ENCODE measurements around the gene ATP13A3. TPM values are rescaled to one million over a fixed set of nuclear protein-coding genes. Genes with fewer than 3 reads are reported as not detected.

Gene ATP13A3
- total RNA-seq, 1 donor from 2014 or later = 79.2 TPM

DNA sequence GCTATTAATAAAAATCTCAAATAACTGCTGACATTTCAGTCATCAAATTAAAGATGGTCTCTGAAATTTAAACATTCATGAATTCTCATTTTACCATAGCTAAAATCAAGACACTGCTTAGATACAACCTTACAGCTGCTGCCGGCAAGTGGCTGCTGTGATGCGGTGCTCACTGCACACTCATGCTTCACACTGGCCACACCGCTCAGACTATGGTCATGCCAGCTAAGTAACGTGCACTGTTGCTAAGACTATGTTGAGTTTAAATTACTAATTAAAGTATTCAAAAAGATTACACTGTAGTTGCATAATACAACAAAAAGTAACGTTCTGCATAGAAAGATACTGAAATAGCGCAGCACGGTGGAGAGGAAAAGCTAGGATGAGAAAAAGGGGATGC lies 12.1 kb downstream of the ATP13A3 start:
- no peaks in the 10 kb centered on the region for H3K9me3 ChIP-seq (ENCODE audit: insufficient read depth, low read depth, low read length)
- DNase-seq (ENCODE audit: low read depth) (no peak), FAIRE-seq (no peak)
- peaks cover 100% of the 10 kb centered on the region for H3K79me2 ChIP-seq (ENCODE audit: insufficient read depth, low read length)
- no peaks in the 10 kb centered on the region for H3K27me3 Mint-ChIP-seq (ENCODE audit: low read depth, unreplicated experiment)
- H3K27ac Mint-ChIP-seq (ENCODE audit: unreplicated experiment) = no peak overlapping the region
- H3K4me1 Mint-ChIP-seq (ENCODE audit: low read depth, unreplicated experiment) = peaks cover 14% of the 10 kb centered on the region
- H3K27me3 ChIP-seq (ENCODE audit: insufficient read depth, low read length) = no peaks in the 10 kb centered on the region
- no peak overlapping the region for H2AFZ ChIP-seq (ENCODE audit: low read depth, low read length)
- H4K20me1 ChIP-seq (ENCODE audit: insufficient read depth, low read length) = peaks cover 79% of the 10 kb centered on the region
- H3K36me3 ChIP-seq (ENCODE audit: insufficient read depth, low read length) = peaks cover 3% of the 10 kb centered on the region
- H3K4me3 Mint-ChIP-seq (ENCODE audit: unreplicated experiment) = no peak overlapping the region
- TF ChIP-seq CTCF (IDR thresholded peaks at IDR 0.05; ENCODE audit: insufficient read depth, low read depth, low read length) (no peak), EZH2 (IDR thresholded peaks at IDR 0.05; ENCODE audit: insufficient read depth, low read length) (no peak)
- peaks cover 20% of the 10 kb centered on the region for H3K4me1 ChIP-seq (ENCODE audit: insufficient read depth, low read length)
- H3K4me3 ChIP-seq (ENCODE audit: insufficient read depth, low read depth, low read length) = no peak overlapping the region
- no peaks in the 10 kb centered on the region for H3K36me3 Mint-ChIP-seq (ENCODE audit: low read depth, unreplicated experiment)
- no peak overlapping the region for H3K27ac ChIP-seq (ENCODE audit: low read depth, low read length)
- peak overlapping the region; percentile 38 for H3K4me2 ChIP-seq (ENCODE audit: low read length)
- peak overlapping the region; percentile 7 for H3K9ac ChIP-seq (ENCODE audit: low read length)
- no peaks in the 10 kb centered on the region for H3K9me3 Mint-ChIP-seq (ENCODE audit: unreplicated experiment)

DNA sequence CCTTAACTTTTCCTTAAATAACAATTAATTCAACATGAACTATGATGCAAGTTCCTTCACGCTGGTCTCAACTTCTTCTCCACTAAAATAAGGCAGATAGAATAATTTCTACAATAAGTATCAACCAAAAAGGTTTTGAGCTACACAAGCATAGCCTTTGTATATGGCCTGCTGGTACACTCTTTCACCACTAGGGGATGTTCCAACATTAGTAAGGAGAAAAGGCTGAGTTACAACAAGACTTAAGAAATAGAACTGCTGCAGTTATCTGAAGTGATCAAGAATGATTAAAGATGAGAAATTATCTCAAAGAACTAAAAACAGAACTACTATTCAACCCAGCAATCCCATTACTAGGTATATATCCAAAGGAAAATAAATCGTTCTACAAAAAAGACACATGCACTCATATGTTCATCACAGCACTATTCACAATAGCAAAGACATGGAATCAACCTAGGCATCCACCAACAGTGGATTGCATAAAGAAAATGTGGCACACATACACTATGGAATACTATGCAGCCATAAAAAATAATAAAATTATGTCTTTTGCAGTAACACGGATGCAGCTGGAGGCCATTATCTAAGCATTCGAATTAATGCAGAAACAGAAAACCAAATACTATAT lies 14.4 kb downstream of the ATP13A3 start:
- FAIRE-seq = peak; percentile 59
- H3K9me3 Mint-ChIP-seq (ENCODE audit: unreplicated experiment) = no peaks in the 10 kb centered on the region
- H3K4me1 Mint-ChIP-seq (ENCODE audit: low read depth, unreplicated experiment) = peaks cover 14% of the 10 kb centered on the region
- H3K4me3 Mint-ChIP-seq (ENCODE audit: unreplicated experiment) = no peak overlapping the region
- H3K9me3 ChIP-seq (ENCODE audit: insufficient read depth, low read depth, low read length) = no peaks in the 10 kb centered on the region
- H3K27ac Mint-ChIP-seq (ENCODE audit: unreplicated experiment) = no peak overlapping the region
- H3K4me2 ChIP-seq (ENCODE audit: low read length) = no peak overlapping the region
- H4K20me1 ChIP-seq (ENCODE audit: insufficient read depth, low read length) = peaks cover 72% of the 10 kb centered on the region
- no peak overlapping the region for H3K27ac ChIP-seq (ENCODE audit: low read depth, low read length)
- TF ChIP-seq EZH2 (IDR thresholded peaks at IDR 0.05; ENCODE audit: insufficient read depth, low read length) = no peak
- TF ChIP-seq CTCF (IDR thresholded peaks at IDR 0.05; ENCODE audit: insufficient read depth, low read depth, low read length) = peak; percentile 99
- peak; percentile 61 for DNase-seq (ENCODE audit: low read depth)
- H3K79me2 ChIP-seq (ENCODE audit: insufficient read depth, low read length) = peaks cover 100% of the 10 kb centered on the region
- H3K36me3 ChIP-seq (ENCODE audit: insufficient read depth, low read length) = no peaks in the 10 kb centered on the region
- H3K9ac ChIP-seq (ENCODE audit: low read length) = no peak overlapping the region
- no peaks in the 10 kb centered on the region for H3K27me3 ChIP-seq (ENCODE audit: insufficient read depth, low read length)
- no peaks in the 10 kb centered on the region for H3K27me3 Mint-ChIP-seq (ENCODE audit: low read depth, unreplicated experiment)
- H3K4me3 ChIP-seq (ENCODE audit: insufficient read depth, low read depth, low read length) = no peak overlapping the region
- no peak overlapping the region for H2AFZ ChIP-seq (ENCODE audit: low read depth, low read length)
- peaks cover 20% of the 10 kb centered on the region for H3K4me1 ChIP-seq (ENCODE audit: insufficient read depth, low read length)
- no peaks in the 10 kb centered on the region for H3K36me3 Mint-ChIP-seq (ENCODE audit: low read depth, unreplicated experiment)

DNA sequence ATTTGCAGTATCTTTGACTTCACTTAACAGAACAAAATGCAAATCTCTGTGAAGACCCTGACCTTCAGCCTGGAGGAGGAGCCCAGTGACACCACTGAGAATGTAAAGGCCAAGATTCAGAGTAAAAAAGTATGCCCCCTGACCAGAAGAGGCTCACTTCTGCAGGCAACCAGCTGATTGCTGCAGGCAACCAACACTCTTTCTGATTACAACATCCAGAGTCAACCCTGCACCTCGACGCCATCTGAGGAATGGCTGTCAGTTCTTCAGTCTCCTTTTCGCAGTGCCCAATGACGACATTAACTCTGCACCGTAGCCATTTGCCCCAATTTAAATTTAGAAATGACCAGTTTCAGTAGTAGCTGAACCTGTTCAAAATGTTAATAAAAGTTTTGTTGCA lies 14.9 kb downstream of the ATP13A3 start:
- no peaks in the 10 kb centered on the region for H3K36me3 Mint-ChIP-seq (ENCODE audit: low read depth, unreplicated experiment)
- no peaks in the 10 kb centered on the region for H3K27me3 Mint-ChIP-seq (ENCODE audit: low read depth, unreplicated experiment)
- Histone ChIP-seq H3K9ac (ENCODE audit: low read length) (no peak overlapping the region), H3K4me1 (ENCODE audit: insufficient read depth, low read length) (peaks cover 20% of the 10 kb centered on the region), H3K27ac (ENCODE audit: low read depth, low read length) (no peak overlapping the region), H3K36me3 (ENCODE audit: insufficient read depth, low read length) (no peaks in the 10 kb centered on the region), H4K20me1 (ENCODE audit: insufficient read depth, low read length) (peaks cover 67% of the 10 kb centered on the region), H3K27me3 (ENCODE audit: insufficient read depth, low read length) (no peaks in the 10 kb centered on the region), H3K4me2 (ENCODE audit: low read length) (no peak overlapping the region), H3K4me3 (ENCODE audit: insufficient read depth, low read depth, low read length) (no peak overlapping the region), H3K9me3 (ENCODE audit: insufficient read depth, low read depth, low read length) (no peaks in the 10 kb centered on the region), H2AFZ (ENCODE audit: low read depth, low read length) (no peak overlapping the region), H3K79me2 (ENCODE audit: insufficient read depth, low read length) (peaks cover 100% of the 10 kb centered on the region)
- no peak for DNase-seq (ENCODE audit: low read depth)
- no peak for FAIRE-seq
- no peak overlapping the region for H3K27ac Mint-ChIP-seq (ENCODE audit: unreplicated experiment)
- no peaks in the 10 kb centered on the region for H3K9me3 Mint-ChIP-seq (ENCODE audit: unreplicated experiment)
- TF ChIP-seq EZH2 (IDR thresholded peaks at IDR 0.05; ENCODE audit: insufficient read depth, low read length) (no peak), CTCF (IDR thresholded peaks at IDR 0.05; ENCODE audit: insufficient read depth, low read depth, low read length) (no peak)
- peaks cover 14% of the 10 kb centered on the region for H3K4me1 Mint-ChIP-seq (ENCODE audit: low read depth, unreplicated experiment)
- H3K4me3 Mint-ChIP-seq (ENCODE audit: unreplicated experiment) = no peak overlapping the region
